IMR-90 (cell line): ENCODE data around the gene B4GALNT3. TPM values are rescaled to one million over a fixed set of nuclear protein-coding genes. Genes with fewer than 3 reads are reported as not detected.

ENCODE experiments used
- ATAC-seq: fragments of 200-7000 bp; cut with Tn5 transposase; 2 replicates; pipeline ENCODE4 v1.9.1; 2020; ENCODE audit warnings: low read depth, mild to moderate bottlenecking, moderate library complexity
- BruUV-seq: library from RNA; stranded (reverse); fragments of 400-500 nt; replicated peaks from 2 replicates; lab custom pipeline; 2021; lab: Mats Ljungman, UMichigan
- CTCF ChIA-PET: fragments of 300-600 bp; formaldehyde crosslinking; extraction: SDS; loops from one replicate; lab custom pipeline; 2021; ENCODE audit warnings: antibody characterized with exemption; lab: Yijun Ruan, JAX
- POLR2A ChIA-PET: fragments of 300-600 bp; sonication (Branson Sonifier 250); formaldehyde crosslinking; loops from one replicate; lab custom pipeline; 2022; ENCODE audit warnings: antibody characterized with exemption; ENCODE audit not compliant: unreplicated experiment; lab: Charles Lee
- DNase-seq: peaks from one replicate; pipeline ENCODE4 v3.0.0; 2013
- H2AFZ ChIP-seq: replicated peaks from 2 replicates; pipeline ENCODE3; 2013; ENCODE audit warnings: low read length, mild to moderate bottlenecking; ENCODE audit not compliant: poor library complexity
- H2AK5ac ChIP-seq: 2 replicates; pipeline ENCODE4 v1.6.1; 2013; ENCODE audit warnings: low read depth, low read length, inconsistent platforms
- H2AK9ac ChIP-seq: replicated peaks from 2 replicates; pipeline ENCODE3; 2013; ENCODE audit warnings: mild to moderate bottlenecking, low read depth, low read length, moderate library complexity; ENCODE audit not compliant: poor library complexity
- H2BK120ac ChIP-seq: 2 replicates; pipeline ENCODE4 v1.6.1; 2013; ENCODE audit warnings: low read depth, low read length, inconsistent platforms
- H2BK15ac ChIP-seq: 3 replicates; pipeline ENCODE4 v1.6.1; 2013; ENCODE audit warnings: low read depth, low read length, inconsistent platforms
- H2BK20ac ChIP-seq: 2 replicates; pipeline ENCODE4 v1.6.1; 2013; ENCODE audit warnings: low read depth, mild to moderate bottlenecking, inconsistent platforms, low read length, moderate library complexity
- H2BK5ac ChIP-seq: 2 replicates; pipeline ENCODE4 v1.6.1; 2013; ENCODE audit warnings: mild to moderate bottlenecking, low read depth, low read length, inconsistent platforms; ENCODE audit not compliant: poor library complexity, severe bottlenecking
- H3K14ac ChIP-seq: replicated peaks from 2 replicates; pipeline ENCODE4 v1.6.1; 2013; ENCODE audit warnings: low read depth, low read length, inconsistent platforms
- H3K18ac ChIP-seq: 2 replicates; pipeline ENCODE4 v1.6.1; 2013; ENCODE audit warnings: low read depth, low read length, control low read depth
- H3K23ac ChIP-seq: 2 replicates; pipeline ENCODE4 v1.6.1; 2013; ENCODE audit warnings: low read depth, low read length, inconsistent platforms
- H3K27ac ChIP-seq: 2 replicates; pipeline ENCODE4 v1.5.1; 2013; ENCODE audit warnings: mild to moderate bottlenecking, control low read depth, low read length; ENCODE audit not compliant: insufficient read depth
- H3K27me3 ChIP-seq: 2 replicates; pipeline ENCODE4 v1.6.1; 2013; ENCODE audit warnings: low read length; ENCODE audit not compliant: control insufficient read depth, insufficient read depth
- H3K36me3 ChIP-seq: 2 replicates; pipeline ENCODE4 v1.6.1; 2013; ENCODE audit warnings: low read length, mixed read lengths; ENCODE audit not compliant: control insufficient read depth, insufficient read depth
- H3K4ac ChIP-seq: 2 replicates; pipeline ENCODE4 v1.6.1; 2013; ENCODE audit warnings: low read depth, low read length, inconsistent platforms
- H3K4me1 ChIP-seq: 2 replicates; pipeline ENCODE4 v1.6.1; 2013; ENCODE audit warnings: low read length, mixed read lengths; ENCODE audit not compliant: control insufficient read depth, insufficient read depth
- H3K4me2 ChIP-seq: 2 replicates; pipeline ENCODE4 v1.6.1; 2013; ENCODE audit warnings: low read depth, mild to moderate bottlenecking, control low read depth, low read length, moderate library complexity
- H3K4me3 ChIP-seq: 2 replicates; pipeline ENCODE4 v1.5.1; 2013; ENCODE audit warnings: low read depth, mild to moderate bottlenecking, control low read depth, low read length, moderate library complexity; ENCODE audit not compliant: insufficient read depth
- H3K56ac ChIP-seq: 2 replicates; pipeline ENCODE4 v1.6.1; 2013; ENCODE audit warnings: low read length, inconsistent platforms; ENCODE audit not compliant: insufficient read depth; ENCODE audit errors: extremely low read depth
- H3K79me1 ChIP-seq, 2 experiments: 2 replicates each; pipeline ENCODE4 v1.6.1; 2013; ENCODE audit warnings: low read length in 2 of 2, inconsistent platforms in 1 of 2, low read depth in 1 of 2
- H3K9ac ChIP-seq: 2 replicates; pipeline ENCODE4 v1.6.1; 2013; ENCODE audit warnings: low read depth, low read length, control low read depth
- H3K9me1 ChIP-seq: 2 replicates; pipeline ENCODE4 v1.6.1; 2013; ENCODE audit warnings: low read length, inconsistent platforms; ENCODE audit not compliant: insufficient read depth
- H3K9me3 ChIP-seq: 2 replicates; pipeline ENCODE4 v1.6.1; 2013; ENCODE audit warnings: low read length; ENCODE audit not compliant: control insufficient read depth, insufficient read depth
- H4K20me1 ChIP-seq: 2 replicates; pipeline ENCODE4 v1.6.1; 2013; ENCODE audit warnings: low read length, inconsistent platforms; ENCODE audit not compliant: insufficient read depth
- H4K5ac ChIP-seq: 2 replicates; pipeline ENCODE4 v1.6.1; 2013; ENCODE audit warnings: mild to moderate bottlenecking, low read depth, low read length, control low read depth
- H4K8ac ChIP-seq, 2 experiments: 2 replicates each; pipeline ENCODE4 v1.6.1; 2013; ENCODE audit warnings: low read depth in 2 of 2, low read length in 2 of 2, control low read depth in 1 of 2, inconsistent platforms in 1 of 2
- H4K91ac ChIP-seq: 2 replicates; pipeline ENCODE4 v1.6.1; 2013; ENCODE audit warnings: low read depth, low read length, inconsistent platforms; ENCODE audit not compliant: insufficient read depth
- BHLHE40 ChIP-seq: fragments of 150-350 bp; IDR thresholded peaks from 2 replicates; pipeline ENCODE4 v1.6.1; 2016; ENCODE audit warnings: mild to moderate bottlenecking, low read depth, low read length
- CEBPB ChIP-seq: IDR thresholded peaks from 2 replicates; pipeline ENCODE4 v1.6.1; 2012; ENCODE audit warnings: low read depth, low read length, improper control_type of control experiment
- CHD1 ChIP-seq: IDR thresholded peaks from 2 replicates; pipeline ENCODE4 v1.6.1; 2012; ENCODE audit warnings: low read depth, low read length, improper control_type of control experiment
- FOS ChIP-seq: fragments of 150-350 bp; IDR thresholded peaks from 2 replicates; pipeline ENCODE4 v1.6.1; 2016; ENCODE audit warnings: low read depth, low read length
- MAFK ChIP-seq: IDR thresholded peaks from 2 replicates; pipeline ENCODE4 v1.6.1; 2012; ENCODE audit warnings: low read depth, low read length, improper control_type of control experiment
- MAZ ChIP-seq: IDR thresholded peaks from 2 replicates; pipeline ENCODE4 v1.6.1; 2012; ENCODE audit warnings: low read depth, mild to moderate bottlenecking, low read length, improper control_type of control experiment, moderate library complexity, borderline replicate concordance
- MXI1 ChIP-seq: IDR thresholded peaks from 2 replicates; pipeline ENCODE4 v1.6.1; 2012; ENCODE audit warnings: low read depth, mild to moderate bottlenecking, low read length, moderate library complexity, borderline replicate concordance
- NFE2L2 ChIP-seq: fragments of 150-350 bp; IDR thresholded peaks from 2 replicates; pipeline ENCODE4 v1.6.1; 2016; ENCODE audit warnings: low read depth, mild to moderate bottlenecking, low read length
- POLR2A ChIP-seq: IDR thresholded peaks from 2 replicates; pipeline ENCODE4 v1.6.1; 2012; ENCODE audit warnings: mild to moderate bottlenecking, low read depth, low read length
- RAD21 ChIP-seq: IDR thresholded peaks from 2 replicates; pipeline ENCODE4 v1.6.1; 2012; ENCODE audit warnings: low read length, improper control_type of control experiment
- RCOR1 ChIP-seq: IDR thresholded peaks from 2 replicates; pipeline ENCODE4 v1.6.1; 2012; ENCODE audit warnings: mild to moderate bottlenecking, low read length, improper control_type of control experiment; ENCODE audit not compliant: insufficient replicate concordance
- RFX5 ChIP-seq: IDR thresholded peaks from 2 replicates; pipeline ENCODE4 v1.8.0; 2012; ENCODE audit warnings: low read depth, mild to moderate bottlenecking, low read length, moderate library complexity
- SMC3 ChIP-seq: fragments of 150-350 bp; IDR thresholded peaks from 2 replicates; pipeline ENCODE4 v1.6.1; 2016; ENCODE audit warnings: low read depth, mild to moderate bottlenecking, antibody characterized with exemption, low read length, moderate library complexity
- WGBS, 2 experiments: methylation state at CpG; one replicate each; pipeline versions ENCODE4 v1.1.5 to v1.1.7; 2013; ENCODE audit warnings: missing lambda C conversion rate in 2 of 2; ENCODE audit not compliant: insufficient read length in 1 of 2; ENCODE audit errors: extremely low coverage in 2 of 2; 5-methylcytosine and 5-hydroxymethylcytosine counted together
- dilution Hi-C: fragments of 300-500 bp; cut with HindIII; formaldehyde crosslinking; loops from one replicate; pipeline ENCODE4 v1.14.3; 2018; ENCODE audit warnings: low sequenced_read_pairs; ENCODE audit not compliant: unreplicated experiment
- in situ Hi-C: fragments of 300-500 bp; cut with MboI; formaldehyde crosslinking; loops from 3 replicates; pipeline ENCODE4 v1.14.3; 2019; ENCODE audit warnings: low sequenced_read_pairs, inconsistent platforms, mixed read lengths
- intact Hi-C: fragments of 100-400 bp; cut with micrococcal nuclease; formaldehyde crosslinking; loops from 2 replicates; pipeline ENCODE4 v1.10.0; 2022
- polyA plus RNA-seq, 3 experiments: library from polyadenylated mRNA; depleted of rRNA; stranded (reverse); fragments of >200 nt; gene quantifications; 2 replicates each; pipeline ENCODE4 v1.2.3, GENCODE V29; 2012; ENCODE audit warnings: low replicate concordance in 1 of 3
- total RNA-seq: library from RNA; depleted of rRNA; stranded (reverse); fragments of >200 nt; gene quantifications from 2 replicates; pipeline ENCODE4 v1.2.3, GENCODE V29; 2012
- TF ChIP-seq, protein P1 (sequence below): fragments of 150-350 bp; IDR thresholded peaks from 2 replicates; pipeline ENCODE4 v1.6.1; 2017; ENCODE audit warnings: mild to moderate bottlenecking, antibody characterized with exemption, low read length, low read depth
- TF ChIP-seq, protein P2 (sequence below): fragments of 150-350 bp; IDR thresholded peaks from 2 replicates; pipeline ENCODE4 v1.6.1; 2016; ENCODE audit warnings: low read depth, mild to moderate bottlenecking, low read length, moderate library complexity, borderline replicate concordance

B4GALNT3 gene
- total and polyA plus RNA-seq, 2 of the 4 experiments (the other 2 are of a cell fraction), result not detected

DNA sequence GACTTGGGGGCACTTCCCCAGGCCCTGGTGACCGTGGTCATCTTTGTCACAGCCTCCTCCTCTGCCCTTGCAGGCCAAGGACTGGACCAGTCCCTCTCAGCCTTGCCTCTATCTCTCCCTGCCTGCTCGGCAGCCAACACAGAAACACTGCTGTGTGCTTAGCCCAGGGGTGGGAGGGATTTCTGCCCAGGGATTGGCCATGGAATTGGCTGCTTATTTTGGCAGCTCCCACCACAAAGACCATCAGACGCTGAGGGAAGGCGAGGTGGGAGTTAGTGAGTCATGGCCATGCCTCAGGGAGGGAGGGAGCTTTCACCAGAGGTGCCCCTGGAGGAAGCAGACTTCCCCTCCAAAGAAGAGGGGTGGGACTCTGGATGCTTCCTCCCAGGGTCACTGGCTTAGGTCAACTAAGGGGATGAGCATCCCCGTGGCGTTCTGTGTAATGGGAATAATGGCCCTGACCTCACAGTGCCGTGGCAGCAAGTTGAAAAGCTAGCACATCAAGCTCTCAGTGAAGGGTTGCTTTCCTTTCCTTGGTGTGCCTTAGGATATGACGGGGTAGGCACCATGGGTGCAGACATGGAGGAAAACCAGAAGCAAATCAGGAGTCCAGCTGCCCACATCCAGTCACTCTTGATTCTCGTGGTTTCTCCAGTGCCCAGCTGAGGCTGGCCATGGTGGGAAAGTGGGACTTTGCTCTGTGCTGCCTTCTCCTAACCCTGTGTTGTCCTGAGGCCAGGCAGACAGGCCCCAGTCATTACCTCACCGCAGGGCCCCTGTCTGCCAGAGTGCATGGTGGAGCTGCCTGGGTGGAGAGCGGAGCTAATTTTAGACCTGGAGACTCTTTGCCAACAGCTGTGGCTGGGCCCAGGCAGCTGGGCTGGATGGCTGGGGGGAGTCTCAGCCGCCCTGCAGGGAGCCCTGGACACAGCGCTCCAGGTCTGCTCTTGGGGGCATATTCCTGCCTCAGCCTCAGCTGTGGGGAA lies 21.4 kb downstream of the B4GALNT3 start:
- Histone ChIP-seq H2BK20ac (no peak overlapping the region), H4K20me1 (no peaks in the 10 kb centered on the region), H3K79me1 (no peaks in the 10 kb centered on the region), H4K91ac (no peak overlapping the region), H2BK120ac (no peak overlapping the region), H3K9ac (no peak overlapping the region), H3K4me3 (no peak overlapping the region), H3K9me3 (no peaks in the 10 kb centered on the region), H3K9me1 (no peaks in the 10 kb centered on the region), H3K27me3 (peaks cover 77% of the 10 kb centered on the region), H3K4ac (no peak overlapping the region), H2BK15ac (no peak overlapping the region), H3K18ac (no peak overlapping the region), H3K27ac (no peak overlapping the region), H2AK9ac (no peak overlapping the region), H3K23ac (no peak overlapping the region), H3K14ac (no peak overlapping the region), H2AK5ac (no peak overlapping the region), H4K8ac (no peak overlapping the region), H2BK5ac (no peak overlapping the region), H3K36me3 (no peaks in the 10 kb centered on the region), H2AFZ (peak overlapping the region; percentile 15), H3K56ac (no peak overlapping the region), H3K4me1 (no peaks in the 10 kb centered on the region; the same call in 1 of the 2 replicates), H3K4me2 (no peak overlapping the region), H4K5ac (no peak overlapping the region)
- CTCF ChIA-PET, result no interaction called here
- no peak for TF ChIP-seq SMC3
- TF ChIP-seq MXI1, result no peak
- TF ChIP-seq, protein P1, sequence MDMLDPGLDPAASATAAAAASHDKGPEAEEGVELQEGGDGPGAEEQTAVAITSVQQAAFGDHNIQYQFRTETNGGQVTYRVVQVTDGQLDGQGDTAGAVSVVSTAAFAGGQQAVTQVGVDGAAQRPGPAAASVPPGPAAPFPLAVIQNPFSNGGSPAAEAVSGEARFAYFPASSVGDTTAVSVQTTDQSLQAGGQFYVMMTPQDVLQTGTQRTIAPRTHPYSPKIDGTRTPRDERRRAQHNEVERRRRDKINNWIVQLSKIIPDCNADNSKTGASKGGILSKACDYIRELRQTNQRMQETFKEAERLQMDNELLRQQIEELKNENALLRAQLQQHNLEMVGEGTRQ, result no peak
- no peak for TF ChIP-seq MAZ
- TF ChIP-seq BHLHE40, result no peak
- no peak for TF ChIP-seq RAD21
- no peak for TF ChIP-seq CHD1
- TF ChIP-seq, protein P2, sequence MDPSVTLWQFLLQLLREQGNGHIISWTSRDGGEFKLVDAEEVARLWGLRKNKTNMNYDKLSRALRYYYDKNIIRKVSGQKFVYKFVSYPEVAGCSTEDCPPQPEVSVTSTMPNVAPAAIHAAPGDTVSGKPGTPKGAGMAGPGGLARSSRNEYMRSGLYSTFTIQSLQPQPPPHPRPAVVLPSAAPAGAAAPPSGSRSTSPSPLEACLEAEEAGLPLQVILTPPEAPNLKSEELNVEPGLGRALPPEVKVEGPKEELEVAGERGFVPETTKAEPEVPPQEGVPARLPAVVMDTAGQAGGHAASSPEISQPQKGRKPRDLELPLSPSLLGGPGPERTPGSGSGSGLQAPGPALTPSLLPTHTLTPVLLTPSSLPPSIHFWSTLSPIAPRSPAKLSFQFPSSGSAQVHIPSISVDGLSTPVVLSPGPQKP, result no peak
- no peak for TF ChIP-seq MAFK
- TF ChIP-seq FOS, result no peak
- TF ChIP-seq NFE2L2, result no peak
- no peak for TF ChIP-seq POLR2A
- no peak for TF ChIP-seq CEBPB
- TF ChIP-seq RFX5, result no peak
- no peak for TF ChIP-seq RCOR1
- dilution Hi-C loops (no loop called here), in situ Hi-C loops (no loop called here), intact Hi-C loops (no loop called here)
- WGBS, 2 experiments, result 60% methylated on average over 1 of the region's 13 CpGs; no CpG with 5 or more reads in 1 of the 2 experiments
- POLR2A ChIA-PET, result no interaction called here
- DNase-seq, result peak; percentile 30
- peak; percentile 48; the same call in 1 of the 2 replicates for ATAC-seq
- BruUV-seq, result no TSS peak
